Measurements from ENCODE around the gene COMT.

GRCh38 chr22:19923914-19924513 is 17.6 kb upstream of the COMT start:
- no peak for TF ChIP-seq CTCF (IDR thresholded peaks at IDR 0.05 in 8 of 11, conservative IDR thresholded peaks at IDR 0.05 in 3 of 11)
- TF ChIP-seq POLR2AphosphoS5 (IDR thresholded peaks at IDR 0.05), result no peak
- no peak for TF ChIP-seq POLR2A (IDR thresholded peaks at IDR 0.05)
